Measurements from ENCODE around the gene ROBO2. TPM values are rescaled to one million over a fixed set of nuclear protein-coding genes. Genes with fewer than 3 reads are reported as not detected.

The ROBO2 gene
- polyA plus RNA-seq, 1 of the 3 experiments (the other 2 are of a cell fraction): not detected

- Histone ChIP-seq H2AFZ (ENCODE audit: low read depth) (no peak overlapping the region), H3K4me3 (ENCODE audit: low read depth in 2 of 2, low read length in 1 of 2) (no peak overlapping the region), H3K36me3 (replicated peaks in 1 of 2; ENCODE audit: control insufficient read depth in 1 of 2, insufficient read depth in 2 of 2, low read length in 1 of 2) (no peaks in the 10 kb centered on the region), H3K27ac (ENCODE audit: low read depth in 2 of 2, low read length in 1 of 2) (no peak overlapping the region), H3F3A (replicated peaks; ENCODE audit: insufficient read depth) (no peaks in the 10 kb centered on the region), H3K4me1 (ENCODE audit: control insufficient read depth in 1 of 2, insufficient read depth in 2 of 2, low read depth in 1 of 2, low read length in 1 of 2) (no peaks in the 10 kb centered on the region), H3K79me2 (ENCODE audit: insufficient read depth) (no peaks in the 10 kb centered on the region), H3K9ac (no peak overlapping the region), H4K20me1 (ENCODE audit: insufficient read depth) (no peaks in the 10 kb centered on the region), H3K9me3 (no peaks in the 10 kb centered on the region), H3K4me2 (no peak overlapping the region), H3K27me3 (ENCODE audit: insufficient read depth) (no peaks in the 10 kb centered on the region), H3K9me2 (no peaks in the 10 kb centered on the region)
- WGBS (ENCODE audit: low lambda C conversion rate): 35% methylated on average over 3 of the region's 3 CpGs
- ChIA-PET POLR2A (no interaction called here), CTCF (no interaction called here)
- DNase-seq: no peak
- TF ChIP-seq PBX3 (IDR thresholded peaks at IDR 0.05) (no peak), RXRA (IDR thresholded peaks at IDR 0.05; ENCODE audit: borderline replicate concordance, low read depth) (no peak), ZBTB33 (IDR thresholded peaks at IDR 0.05; ENCODE audit: borderline replicate concordance, low read depth) (no peak), TCF12 (IDR thresholded peaks at IDR 0.05) (no peak), RAD21 (IDR thresholded peaks at IDR 0.05; ENCODE audit: low read length) (no peak), RCOR1 (IDR thresholded peaks at IDR 0.05; ENCODE audit: low read length) (no peak), NRF1 (IDR thresholded peaks at IDR 0.05; ENCODE audit: low read depth, low read length) (no peak)
Observed at GRCh38 chr3:77699125-77699691, 659.3 kb downstream of the ROBO2 start.

Small RNAs within 50 kb of the gene (small RNA-seq; reads per million reads assigned to genes)
- gene RNU6-386P: 0 reads per million in 7 experiments

All from SK-N-SH (cell line).